ENCODE results near the gene CDC42SE2.
"Not testable (repeated sequence)": the region's sequence is repeated elsewhere in the genome, so short reads cannot be mapped to it uniquely, and the experiment has no call there.

CDC42SE2 gene

GRCh38 chr5:131279204-131279603, 15.4 kb downstream of the CDC42SE2 start:
- DNase-seq = no peak

GRCh38 chr5:131280417-131280816, 16.6 kb downstream of the CDC42SE2 start:
- DNase-seq = no peak

DNA sequence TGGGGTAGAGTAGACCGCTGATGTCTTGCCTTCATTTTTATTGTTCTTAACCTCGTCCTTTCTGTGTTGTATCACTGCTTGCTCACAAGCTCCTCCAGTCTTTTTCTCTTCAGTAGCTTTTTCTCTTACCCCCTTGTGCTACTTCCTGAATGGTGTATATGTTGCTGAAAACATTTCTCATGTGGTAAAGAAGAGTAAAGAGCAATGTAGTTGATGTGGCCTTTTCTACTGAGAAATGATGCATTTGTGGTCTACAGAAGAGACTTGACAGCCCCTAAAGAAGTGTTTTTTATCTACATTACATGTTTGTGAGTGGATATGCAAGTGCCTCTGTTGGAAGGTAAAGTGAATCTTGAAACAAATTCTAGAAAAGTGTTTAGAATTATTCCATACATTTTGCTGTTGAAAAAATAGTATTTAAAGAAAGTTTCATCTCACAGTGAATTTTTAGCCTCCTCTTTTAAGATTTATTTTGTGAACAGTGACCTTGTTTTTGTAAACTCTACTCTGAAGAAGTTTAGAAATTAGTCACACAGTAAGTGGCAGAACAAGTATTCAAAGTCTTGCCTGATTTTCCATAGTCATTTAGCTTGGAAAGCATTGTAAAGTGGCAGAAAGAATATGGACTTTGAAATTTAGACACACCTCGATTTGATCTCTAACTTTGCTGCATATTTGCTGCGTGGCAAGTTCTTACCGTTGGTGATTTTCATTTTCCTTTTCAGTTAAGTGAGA, 17.4 kb downstream of the CDC42SE2 start:
- no peak for DNase-seq

DNA sequence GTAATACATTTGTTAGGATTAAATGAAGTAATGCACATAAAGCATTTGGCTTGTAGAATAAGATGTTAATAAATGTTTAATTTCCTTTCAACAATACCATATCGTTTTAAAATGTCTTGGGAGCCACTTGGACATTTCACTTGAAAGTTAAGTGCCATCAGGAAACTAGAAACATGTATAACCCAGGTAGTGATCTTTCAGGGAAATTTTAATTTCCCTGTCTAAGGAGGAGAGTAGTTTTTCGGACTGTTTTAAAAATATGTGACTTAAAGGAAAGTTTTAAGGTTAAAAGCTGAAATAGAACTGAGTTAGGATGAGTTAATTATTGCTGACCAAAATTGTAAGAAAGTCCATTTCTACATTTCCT, 18.0 kb downstream of the CDC42SE2 start:
- DNase-seq = no peak

- no peak for DNase-seq
These were observed 18.4 kb downstream of the CDC42SE2 start for GRCh38 chr5:131282235-131282634.

DNA sequence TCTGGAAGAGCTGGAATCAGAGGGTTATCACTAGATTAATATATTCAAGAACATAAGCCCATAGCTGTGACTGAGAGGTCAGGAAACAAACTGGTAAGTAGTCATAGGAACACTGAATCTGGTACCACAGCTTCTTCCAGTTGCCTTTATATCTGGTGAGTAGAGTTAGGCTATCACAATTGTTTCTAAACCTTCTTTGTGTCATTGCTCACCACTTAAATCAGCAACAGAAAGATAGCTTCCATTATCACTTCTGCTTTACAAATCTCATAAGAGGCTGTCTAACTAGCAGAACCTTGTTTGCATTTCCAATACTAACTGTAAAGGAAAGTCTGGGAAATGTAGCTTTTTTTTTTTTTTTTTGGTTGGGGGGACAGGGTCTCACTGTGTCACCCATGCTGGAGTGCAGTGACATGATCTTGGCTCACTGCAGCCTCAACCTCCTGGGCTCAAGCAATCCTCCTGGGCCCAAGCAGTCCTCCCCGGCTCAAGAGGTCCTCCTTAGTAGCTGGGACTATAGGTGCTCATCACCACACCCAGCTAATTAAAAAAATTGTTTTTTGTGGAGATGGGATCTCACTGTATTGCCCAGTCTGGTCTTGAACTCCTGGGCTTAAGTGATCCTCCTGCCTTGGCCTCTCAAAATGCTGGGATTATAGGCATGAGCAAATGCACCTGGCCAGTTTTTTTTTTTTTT, 22.0 kb downstream of the CDC42SE2 start:
- DNase-seq = no peak

DNA sequence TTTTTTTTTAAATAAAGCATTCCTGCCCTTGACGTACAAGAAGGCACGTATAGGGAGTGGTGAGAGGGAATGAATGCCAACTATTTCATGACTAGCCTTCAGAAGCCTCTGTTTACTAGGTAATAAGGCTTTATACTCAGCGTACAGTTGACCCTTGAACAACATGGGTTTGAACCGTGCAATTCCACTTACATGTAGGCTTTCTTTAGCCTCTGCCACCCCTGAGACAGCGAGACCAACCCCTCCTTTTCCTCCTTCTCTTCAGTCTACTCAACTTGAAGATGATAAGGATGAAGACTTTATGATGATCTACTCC, 22.5 kb downstream of the CDC42SE2 start:
- DNase-seq = no peak

GRCh38 chr5:131288328-131288727, 24.5 kb downstream of the CDC42SE2 start:
- DNase-seq = no peak

DNA sequence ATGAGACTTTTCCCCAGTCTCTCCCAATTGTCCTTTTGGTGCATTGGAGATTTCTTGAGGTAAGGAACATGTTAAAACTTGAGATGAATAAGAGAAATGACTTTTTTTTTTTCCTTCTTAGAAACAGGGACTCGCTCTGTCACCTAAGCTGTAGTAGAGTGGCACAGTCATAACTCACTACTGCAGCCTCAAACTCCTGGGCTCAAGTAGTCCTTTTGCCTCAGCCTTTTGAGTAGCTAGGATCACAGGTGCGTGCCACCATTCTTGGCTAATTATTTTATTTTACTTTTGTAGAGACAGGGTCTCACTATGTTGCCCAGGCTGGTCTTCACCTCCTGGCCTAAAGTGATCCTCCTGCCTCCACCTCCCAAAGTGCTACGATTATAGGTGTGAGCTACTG, 25.9 kb downstream of the CDC42SE2 start:
- DNase-seq = no peak

- no peak for DNase-seq
These were observed 32.4 kb downstream of the CDC42SE2 start for GRCh38 chr5:131296213-131296672.

DNA sequence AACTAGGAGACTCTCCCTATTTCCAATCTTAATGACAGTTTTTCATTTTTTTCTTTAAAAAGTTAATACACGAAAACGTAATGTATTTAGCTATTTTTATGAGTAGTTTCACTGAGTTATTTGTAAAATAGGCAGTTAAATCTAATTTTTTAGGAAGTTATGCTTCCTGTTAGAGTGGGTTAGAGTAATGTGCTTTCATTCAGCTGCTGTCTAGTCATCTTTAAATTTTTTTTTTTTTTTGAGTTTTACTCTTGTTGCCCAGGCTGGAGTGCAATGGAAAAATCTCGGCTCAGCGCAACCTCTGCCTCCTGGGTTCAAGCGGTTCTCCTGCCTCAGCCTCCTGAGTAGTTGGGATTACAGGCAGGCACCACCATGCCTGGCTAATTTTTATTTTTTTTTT, 34.0 kb downstream of the CDC42SE2 start:
- no peak for DNase-seq

DNA sequence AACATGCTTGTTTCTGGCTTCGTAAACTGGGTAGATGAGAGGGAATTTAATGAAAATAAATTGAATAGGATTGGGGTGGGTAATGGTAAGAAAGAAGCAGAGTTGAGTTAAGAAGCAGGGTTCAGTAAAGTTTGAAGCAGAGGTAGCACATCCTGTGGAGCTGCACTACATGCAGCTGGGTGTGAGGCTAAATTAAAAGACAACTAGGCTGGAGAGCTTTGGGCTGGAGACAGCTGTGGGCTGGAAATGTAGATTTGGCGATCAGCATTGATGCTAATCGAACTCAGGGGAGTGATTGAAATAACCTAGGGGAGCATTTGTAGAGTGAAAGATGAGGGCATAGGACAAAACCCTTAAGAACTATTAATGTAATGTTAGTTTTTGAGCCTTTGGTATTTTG, 35.6 kb downstream of the CDC42SE2 start:
- no peak for DNase-seq

DNA sequence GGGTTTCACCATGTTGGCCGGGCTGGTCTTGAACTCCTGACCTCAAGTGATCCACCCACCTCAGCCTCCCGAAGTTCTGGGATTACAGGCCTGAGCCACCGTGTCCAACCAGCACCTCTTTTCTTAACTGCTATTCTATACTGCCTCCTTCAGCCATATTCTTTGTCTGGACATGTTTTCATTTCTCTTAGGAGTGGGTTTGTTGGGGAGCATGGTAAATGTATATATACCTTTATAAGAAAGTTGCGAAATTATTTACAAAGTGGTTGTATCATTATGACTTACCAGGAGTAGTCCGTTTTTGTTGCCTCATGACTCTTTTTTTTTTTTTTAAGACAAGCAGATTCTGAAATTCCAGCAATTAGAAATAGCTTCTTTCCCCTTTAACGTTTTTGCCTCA, 38.7 kb downstream of the CDC42SE2 start:
- DNase-seq = no peak

- no peak for DNase-seq
These were observed 39.7 kb downstream of the CDC42SE2 start for GRCh38 chr5:131303537-131303936.

DNA sequence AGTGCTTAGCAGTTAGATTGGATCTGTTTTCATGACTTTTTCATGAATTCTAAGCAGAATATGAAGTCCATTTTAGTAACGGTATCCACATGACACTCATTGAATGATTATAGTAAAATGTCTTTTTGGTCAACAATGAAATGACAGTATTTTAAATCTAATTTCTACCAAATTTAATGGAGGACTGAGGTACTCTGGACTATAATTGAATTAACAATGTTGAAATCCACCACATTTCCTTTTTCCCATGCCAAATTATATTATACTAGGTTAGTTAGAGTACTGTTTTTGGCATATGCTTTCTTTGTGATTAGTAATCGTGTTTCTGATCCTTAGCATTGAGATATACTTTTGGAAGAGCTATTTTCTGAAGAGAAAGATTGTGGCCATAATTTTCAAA, 40.6 kb downstream of the CDC42SE2 start:
- no peak for DNase-seq

- no peak for DNase-seq
These were observed 41.4 kb downstream of the CDC42SE2 start for GRCh38 chr5:131305138-131305689.

GRCh38 chr5:131305906-131306305, 42.1 kb downstream of the CDC42SE2 start:
- no peak for DNase-seq

DNA sequence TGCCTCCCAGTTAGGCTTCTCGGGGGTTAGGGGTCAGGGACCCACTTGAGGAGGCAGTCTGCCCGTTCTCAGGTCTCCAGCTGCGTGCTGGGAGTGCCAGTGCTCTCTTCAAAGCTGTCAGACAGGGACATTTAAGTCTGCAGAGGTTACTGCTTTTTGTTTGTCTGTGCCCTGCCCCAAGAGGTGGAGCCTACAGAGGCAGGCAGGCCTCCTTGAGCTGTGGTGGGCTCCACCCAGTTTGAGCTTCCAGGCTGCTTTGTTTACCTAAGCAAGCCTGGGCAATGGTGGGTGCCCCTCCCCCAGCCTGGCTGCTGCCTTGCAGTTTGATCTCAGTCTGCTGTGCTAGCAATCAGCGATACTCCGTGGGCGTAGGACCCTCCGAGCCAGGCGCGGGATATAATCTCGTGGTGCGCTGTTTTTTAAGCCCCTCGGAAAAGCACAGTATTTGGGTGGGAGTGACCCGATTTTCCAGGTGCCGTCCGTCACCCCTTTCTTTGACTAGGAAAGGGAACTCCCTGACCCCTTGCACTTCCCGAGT, 48.5 kb downstream of the CDC42SE2 start:
- DNase-seq = not testable (repeated sequence)

GRCh38 chr5:131316026-131316425, 52.2 kb downstream of the CDC42SE2 start:
- no peak for DNase-seq

DNA sequence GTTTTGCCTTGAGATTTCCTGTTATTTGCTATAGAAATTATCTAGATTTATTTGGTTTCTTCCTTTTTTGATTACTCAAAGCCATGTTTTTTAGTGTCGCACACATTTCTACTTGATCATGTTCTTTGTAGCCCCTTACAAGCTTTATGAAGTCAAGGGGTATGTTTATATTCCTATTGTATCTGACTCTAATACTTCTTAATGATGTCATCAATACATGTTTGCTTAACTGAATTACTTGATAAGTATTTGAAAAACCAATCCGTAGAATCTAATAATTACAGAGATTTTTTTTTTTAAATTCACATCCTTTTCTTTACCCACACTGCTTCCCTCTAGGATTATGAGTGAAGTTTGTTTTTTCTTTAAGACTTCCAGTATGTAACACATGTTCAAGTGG, 53.0 kb downstream of the CDC42SE2 start:
- DNase-seq = no peak

DNA sequence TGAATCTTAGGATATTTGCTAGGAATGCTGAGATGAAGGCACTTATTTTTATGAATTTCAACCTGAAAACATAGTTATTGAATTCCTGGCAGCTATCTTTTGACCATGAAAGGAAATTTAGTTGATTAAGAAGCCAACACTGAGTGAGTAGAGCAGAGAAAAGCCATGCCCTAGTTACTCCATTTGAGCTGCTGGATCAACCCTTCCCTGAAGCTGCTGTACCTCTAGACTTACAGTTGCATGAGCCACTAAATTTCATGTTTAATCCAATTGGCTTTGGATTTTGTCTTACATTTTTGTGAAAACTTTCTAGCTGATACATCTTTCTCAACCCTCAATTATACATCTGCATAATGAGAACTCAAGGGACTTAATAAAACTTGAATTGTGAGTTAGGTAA, 54.6 kb downstream of the CDC42SE2 start:
- no peak for DNase-seq

- no peak for DNase-seq
These were observed 57.2 kb downstream of the CDC42SE2 start for GRCh38 chr5:131321066-131321465.

DNA sequence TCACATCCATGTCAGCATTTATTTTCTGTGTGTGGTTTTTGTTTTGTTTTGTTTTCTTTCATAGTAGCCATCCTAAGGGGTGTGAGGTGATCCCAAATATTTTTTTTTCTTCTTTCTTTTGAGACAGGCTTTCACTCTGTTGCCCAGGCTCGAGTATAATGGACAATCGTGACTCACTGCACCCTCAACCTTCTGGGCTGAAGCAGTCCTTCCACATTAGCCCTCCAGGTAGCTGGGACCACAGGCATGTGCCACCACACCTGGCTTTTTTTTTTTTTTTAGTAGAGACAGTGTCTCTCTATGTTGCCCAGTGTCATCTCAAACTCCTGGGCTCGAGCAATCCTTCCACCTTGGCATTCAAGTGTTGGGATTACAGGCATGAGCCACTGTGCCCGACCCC, 59.1 kb downstream of the CDC42SE2 start:
- no peak for DNase-seq

- no peak for DNase-seq
These were observed 59.5 kb downstream of the CDC42SE2 start for GRCh38 chr5:131323378-131323777.
